ENCODE data around the gene VWC2L. TPM values are rescaled to one million over a fixed set of nuclear protein-coding genes. Genes with fewer than 3 reads are reported as not detected.

VWC2L gene
- 0.10 TPM in 1 of 2 replicates, not detected in the other for total RNA-seq

GRCh38 chr2:214410918-214411554, at the start of gene VWC2L:
TSS of gene VWC2L (plus strand) at chr2:214411054. CDS start at chr2:214414194, 3,140 bp downstream.

All from cardiac ventricle fibroblast (primary cell).